GM19438 (cell line): Measurements from ENCODE around the gene HGFAC.

ENCODE experiments used
- ATAC-seq: cut with Tn5 transposase; IDR thresholded peaks from one replicate; pipeline ENCODE4 v1.9.1; 2021; ENCODE audit warnings: low read depth; ENCODE audit not compliant: unreplicated experiment

Gene HGFAC

DNA sequence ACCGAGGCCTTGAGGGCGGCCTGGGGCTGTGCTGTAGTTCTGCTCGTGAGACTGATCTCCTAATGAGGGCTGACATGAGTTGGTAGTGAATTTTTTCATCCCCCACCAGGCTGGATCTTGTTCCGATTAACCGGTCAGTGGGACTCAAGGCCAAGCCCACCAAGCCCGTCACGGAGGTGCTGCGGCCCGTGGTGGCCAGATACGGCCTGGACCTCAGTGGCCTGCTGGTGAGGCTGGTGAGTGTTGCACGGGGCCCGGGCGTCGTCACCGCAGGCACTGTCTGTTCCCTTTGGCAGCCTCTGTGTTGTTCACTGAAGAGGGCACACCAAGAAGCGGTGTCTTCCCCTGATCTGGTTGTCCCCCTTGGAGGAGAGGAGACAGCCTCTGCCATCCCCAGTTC lies 18.4 kb upstream of the HGFAC start:
- no peak for ATAC-seq

DNA sequence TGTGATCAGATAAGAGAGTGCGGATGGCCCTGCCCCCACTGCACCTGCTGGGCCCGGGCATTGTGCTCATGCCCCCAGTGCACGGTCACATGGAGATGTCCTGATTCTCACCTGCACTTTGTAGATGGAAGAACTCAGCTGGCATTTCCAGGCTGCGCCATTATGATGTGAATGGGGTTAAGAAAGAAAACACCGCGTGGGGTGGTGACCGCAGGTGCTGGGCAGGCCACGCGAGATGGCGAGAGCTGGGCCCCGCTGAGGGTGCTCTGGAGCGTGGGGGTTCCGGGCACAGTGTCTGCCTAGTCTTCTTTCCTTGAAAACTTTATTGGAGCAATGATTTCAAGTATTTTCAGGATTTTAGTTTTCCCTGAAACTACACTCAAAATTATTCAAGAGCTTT lies 17.8 kb upstream of the HGFAC start:
- ATAC-seq: no peak

DNA sequence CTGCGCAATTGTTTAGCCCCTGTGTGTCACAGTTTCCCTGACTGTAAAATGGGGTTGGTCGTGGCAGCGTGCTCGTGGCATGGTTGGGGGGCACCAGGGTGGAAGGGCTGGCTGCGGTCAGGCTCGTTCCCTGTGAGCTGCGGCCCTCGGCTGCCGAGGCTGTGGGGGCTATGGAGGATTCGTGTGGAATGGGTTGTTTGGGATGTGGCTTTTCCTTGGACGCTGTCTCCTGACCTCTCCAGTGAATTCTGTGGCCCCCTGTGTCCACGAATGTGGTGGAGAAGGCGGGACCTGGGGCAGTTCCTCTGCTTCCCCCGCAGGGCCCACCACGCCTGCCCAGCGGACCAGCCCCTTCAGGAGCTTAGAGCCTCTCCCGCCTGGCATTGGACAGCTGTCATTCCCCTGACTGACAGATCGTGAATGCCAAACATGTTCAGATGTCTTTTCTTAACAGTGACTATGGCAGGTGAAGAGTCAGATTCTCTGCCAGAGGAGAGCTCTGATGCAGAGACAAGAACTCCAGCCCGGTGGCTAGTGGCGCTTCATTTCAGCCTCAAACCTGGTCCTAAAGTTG lies 17.2 kb upstream of the HGFAC start:
- no peak for ATAC-seq

DNA sequence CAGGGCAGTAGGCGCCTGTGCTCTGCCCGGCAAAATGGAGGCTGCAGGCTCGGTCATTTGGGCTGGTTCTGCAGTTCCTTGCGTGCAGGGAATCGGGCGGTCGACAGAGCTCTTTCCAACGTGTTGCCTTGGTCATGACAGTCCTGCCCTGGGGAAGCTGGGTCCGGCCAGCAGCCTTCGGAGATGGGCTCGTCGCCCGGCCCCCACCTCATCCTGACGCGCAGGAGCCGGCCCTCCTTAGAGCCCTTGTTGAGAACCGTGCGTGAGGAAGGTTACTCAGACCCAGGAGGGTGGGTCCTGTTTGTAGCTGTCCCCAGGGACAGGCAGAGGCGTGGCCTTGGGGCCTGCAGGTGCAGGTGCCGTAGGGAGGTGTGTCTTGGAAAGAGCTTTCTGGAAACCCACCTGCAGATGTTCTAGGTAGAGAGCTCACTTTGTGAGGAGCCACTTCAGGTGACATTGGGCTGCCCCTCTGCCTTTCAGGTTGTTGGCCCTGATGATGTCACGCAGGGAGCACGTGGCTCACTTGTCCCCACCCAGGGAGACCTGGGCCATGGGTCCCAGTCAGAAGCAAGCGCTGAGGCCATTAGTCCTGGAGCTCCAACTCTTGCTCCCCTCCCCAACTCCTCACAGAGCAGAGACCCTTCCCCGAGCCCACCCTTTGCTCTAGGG lies 15.2 kb upstream of the HGFAC start:
- no peak for ATAC-seq

DNA sequence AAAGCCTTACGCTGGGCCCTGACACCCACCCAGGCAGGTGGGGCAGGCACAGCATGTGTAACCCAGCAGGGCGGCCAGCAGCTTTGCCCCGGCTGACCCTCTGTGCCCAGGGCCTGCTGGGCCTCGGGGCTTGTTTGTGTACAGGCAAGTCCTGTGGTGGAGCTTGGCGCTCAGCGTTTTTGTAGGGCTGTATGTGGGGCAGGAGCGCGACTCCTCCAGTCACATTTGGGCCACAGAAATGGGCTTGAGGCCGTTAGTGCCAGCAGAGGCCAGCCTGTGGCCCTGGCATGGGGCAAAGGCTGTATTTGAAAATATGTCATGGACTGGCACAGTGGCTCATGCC lies 14.7 kb upstream of the HGFAC start:
- ATAC-seq: no peak

DNA sequence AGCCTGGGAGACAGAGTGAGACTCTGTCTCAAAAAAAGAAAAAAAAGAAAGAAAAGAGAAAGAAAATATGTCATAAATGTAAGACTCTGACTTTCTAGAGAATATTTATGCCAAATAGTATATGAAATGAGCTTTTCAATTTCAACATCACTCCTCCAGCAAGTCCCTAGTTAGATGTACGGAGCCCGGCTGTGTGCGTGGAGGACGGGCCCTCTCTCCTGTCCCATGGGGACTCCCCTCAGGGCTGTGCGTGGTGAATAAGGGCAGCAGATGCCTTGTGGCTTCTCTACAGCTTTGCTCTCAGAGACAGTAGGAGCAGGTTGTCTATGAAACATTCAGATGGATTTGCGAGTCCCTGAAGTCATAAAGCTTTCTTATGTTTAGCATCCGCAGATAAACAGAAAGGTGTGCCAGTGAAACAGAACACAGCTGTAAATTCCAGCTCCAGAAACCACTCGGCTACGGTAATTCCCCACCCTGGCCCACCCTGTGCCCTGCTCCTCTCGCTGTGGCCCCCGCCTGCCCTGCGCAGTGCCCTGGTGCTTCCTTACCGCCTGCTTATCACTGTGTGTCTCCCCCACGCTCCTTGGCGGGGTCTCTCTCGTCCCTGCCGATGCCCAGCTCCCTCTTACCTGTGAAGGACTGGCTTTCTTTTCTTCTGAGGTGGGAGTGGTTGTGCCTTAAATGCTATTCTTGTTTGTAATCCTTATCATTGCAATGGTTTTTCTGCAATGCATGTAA lies 13.9 kb upstream of the HGFAC start:
- ATAC-seq: no peak

DNA sequence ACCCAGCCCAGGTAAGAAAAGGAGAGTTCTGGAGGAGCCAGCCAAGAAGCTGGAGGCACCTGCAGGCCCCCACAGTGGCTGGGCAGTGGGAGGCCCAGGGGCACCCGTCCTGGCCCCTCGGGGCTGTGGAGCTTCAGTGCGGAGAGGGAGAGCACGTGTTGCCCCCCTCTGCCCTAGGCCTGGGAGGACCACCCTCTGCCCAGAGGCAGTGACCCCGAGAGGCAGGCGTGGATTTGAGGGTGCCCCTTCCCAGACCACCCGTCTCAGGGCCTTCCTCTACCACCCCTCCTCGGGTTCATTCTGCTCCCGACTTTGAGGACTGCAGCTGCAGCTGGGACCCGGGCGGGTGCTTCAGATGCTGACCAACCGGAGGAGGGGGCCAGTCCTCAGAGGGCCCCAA lies 12.1 kb upstream of the HGFAC start:
- ATAC-seq: no peak

DNA sequence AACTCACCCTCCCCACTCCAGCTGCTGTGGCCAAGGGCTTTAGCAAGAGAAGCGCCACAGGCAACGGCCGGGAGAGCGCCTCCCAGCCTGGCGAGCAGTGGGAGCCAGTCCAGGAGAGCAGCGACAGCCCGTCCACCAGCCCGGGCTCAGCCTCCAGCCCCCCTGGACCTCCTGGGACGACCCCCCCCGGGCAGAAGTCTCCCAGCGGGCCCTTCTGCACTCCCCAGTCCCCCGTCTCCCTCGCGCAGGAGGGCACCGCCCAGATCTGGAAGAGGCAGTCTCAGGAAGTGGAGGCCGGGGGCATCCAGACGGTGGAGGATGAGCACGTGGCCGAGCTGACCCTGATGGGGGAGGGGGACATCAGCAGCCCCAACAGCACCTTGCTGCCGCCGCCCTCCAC lies 11.2 kb upstream of the HGFAC start:
- no peak for ATAC-seq

DNA sequence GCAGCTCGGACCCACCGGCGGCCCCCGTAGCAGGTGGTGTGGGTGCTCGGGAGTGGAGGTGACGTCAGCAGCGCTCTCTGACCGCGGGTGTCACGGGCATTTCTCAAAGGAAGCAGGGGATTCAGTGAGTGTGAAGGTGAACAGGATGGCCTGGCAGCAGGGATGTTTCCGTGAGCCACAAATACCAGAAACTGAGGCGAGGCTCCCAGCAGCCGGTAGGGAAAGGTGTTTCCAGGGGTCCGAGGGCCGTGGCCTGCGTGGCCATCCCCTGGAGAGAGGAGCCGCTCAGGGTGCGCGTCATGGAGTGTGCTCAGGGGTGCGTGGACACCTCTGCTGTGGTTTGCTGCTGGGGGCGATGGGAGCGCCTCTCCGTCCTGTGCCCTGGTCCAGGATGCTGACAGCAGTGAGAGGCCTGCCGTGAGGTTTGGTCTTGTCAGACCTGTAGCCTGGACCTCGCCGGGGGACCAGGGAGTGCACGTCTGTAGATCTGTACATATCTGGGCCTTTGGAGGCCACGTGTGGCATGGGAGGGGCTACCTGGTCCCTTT lies 10.2 kb upstream of the HGFAC start:
- ATAC-seq: no peak

DNA sequence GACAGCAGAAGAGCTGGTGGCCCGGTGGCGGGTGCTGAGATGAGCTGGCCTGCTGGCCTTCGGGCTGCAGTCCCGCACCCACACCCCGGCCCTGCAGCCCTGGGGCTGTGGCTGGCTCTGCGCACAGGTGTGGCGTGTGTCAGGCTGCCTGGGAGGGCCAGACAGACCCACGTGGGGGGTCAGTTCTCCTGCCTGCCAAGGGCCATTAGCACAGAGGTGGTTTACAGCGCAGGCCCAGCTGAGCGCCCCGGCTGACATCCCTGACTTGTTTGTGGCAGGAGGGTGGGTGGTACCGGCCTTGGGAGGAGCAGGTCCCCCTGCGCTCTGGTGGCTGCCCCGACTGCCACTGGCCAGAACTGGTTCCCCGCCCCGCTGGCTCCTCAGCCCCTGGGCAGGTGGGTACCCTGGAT lies 9.4 kb upstream of the HGFAC start:
- ATAC-seq: no peak

DNA sequence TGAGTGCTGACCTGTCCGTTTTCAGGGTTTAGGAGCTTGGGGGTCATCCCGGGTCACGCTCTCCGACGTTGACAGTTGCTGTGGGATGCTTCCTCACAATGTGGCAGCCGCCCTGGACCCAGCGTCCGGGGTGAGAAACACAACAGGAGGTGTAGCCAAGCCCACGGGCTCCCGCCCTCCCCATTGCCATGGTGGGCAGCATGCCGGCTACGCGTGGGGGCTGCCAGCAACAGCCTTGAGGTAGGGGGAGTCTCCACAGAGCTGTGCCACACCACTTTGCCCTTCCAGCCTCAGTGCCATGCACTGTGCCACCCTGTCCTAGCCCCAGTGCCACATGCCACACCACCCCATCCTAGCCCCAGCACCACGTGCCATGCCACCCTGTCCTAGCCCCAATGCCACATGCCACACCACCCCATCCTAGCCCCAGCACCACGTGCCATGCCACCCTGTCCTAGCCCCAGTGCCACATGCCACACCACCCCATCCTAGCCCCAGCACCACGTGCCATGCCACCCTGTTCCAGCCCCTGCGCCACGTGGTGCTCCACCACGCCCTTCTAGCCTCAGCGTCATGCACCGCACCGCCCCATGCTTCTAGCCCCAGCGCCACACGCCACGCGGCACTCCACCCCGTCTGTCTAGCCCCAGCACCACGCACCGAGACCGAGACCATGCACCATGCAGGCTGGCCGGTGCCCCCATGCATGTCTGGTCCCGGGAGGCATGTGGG lies 8.5 kb upstream of the HGFAC start:
- ATAC-seq: no peak

DNA sequence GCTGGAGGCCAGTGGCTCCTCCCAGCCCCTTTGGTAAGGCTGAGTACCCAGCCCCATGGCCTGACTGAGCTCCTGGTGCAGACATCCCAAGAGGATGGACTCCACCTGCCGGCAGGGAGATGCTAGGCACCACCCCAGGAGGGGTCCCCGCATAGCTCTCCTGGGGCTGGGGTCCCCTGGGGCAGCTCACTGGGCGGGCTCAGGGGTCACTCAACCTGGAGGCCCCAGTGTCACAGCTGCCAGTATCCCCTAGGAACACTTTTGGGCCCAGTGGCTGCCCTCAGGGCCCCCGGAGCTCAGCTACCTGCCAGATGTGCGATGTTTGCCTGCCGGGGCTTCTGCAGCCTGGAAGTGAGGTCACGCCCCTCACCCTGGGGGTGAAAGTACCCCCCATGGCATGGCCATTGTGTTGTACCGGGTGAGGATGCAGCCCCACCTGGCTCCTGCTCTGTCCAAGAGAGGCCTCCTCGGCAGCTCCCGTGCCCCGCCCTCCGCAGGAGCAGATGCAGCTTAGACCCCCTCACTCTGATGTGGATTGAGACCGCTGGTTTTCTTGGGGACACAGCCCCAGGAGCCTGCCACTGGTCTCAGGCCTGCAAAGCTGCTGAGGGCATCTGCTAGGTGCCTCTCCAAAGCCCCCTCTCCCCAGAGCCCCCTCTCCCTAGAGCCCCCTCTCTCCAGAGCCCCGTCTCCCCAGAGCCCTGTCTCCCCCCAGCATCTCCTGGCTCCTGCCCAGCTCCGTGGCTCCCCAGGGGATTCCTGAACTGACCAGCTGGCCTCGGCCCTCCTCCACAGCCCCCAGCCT lies 6.7 kb upstream of the HGFAC start:
- ATAC-seq: no peak

DNA sequence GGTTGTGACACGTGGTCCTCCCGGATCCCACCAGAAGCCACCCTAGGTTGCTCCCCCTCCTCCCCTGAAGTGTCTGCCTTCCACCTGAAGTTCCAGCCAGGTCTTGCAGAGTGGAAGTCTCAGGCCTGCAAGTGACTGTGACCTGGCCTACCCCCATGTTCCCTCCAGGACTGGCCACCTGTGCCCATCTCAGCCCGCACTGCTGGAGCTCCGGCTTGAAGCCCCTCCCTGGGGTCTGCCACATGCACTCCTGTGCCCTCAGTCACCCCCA lies 6.1 kb upstream of the HGFAC start:
- no peak for ATAC-seq

DNA sequence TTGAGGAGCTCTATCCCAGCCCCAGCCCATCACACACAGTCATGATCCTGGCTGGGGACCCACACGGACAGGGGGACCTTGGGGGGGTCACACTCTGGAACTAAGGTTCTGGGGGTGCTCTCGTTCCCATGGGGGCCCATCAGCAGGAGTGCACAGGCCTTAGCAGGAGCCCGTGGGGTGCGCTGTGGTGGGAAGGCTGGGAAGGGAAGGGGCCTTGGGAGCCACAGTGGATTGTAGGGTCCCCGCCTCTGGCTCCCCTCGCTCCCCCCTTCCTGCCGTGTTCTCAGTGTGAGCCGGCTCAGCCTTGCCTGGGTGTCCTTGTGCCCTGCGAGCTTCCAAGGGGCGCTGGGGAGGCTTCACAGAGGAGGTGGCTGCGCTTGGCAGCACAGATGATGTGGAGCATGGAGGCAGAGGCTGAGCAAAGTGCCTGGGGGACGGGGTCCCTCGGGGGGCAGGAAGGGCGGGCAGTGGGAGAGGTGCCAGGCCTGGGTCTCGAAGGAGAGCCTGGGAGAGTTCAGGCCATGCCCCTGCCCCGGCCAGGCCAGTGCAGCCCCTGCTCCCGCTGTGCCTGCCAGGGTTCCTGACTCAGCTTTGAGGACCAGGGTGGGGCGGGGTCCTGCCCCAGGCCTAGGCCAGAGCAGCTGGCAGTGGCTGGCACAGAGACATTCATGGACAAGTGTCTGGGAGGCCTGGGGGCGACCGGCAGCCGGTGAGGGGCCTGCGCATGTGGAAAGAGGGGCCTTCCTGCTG lies 5.5 kb upstream of the HGFAC start:
- ATAC-seq: no peak

DNA sequence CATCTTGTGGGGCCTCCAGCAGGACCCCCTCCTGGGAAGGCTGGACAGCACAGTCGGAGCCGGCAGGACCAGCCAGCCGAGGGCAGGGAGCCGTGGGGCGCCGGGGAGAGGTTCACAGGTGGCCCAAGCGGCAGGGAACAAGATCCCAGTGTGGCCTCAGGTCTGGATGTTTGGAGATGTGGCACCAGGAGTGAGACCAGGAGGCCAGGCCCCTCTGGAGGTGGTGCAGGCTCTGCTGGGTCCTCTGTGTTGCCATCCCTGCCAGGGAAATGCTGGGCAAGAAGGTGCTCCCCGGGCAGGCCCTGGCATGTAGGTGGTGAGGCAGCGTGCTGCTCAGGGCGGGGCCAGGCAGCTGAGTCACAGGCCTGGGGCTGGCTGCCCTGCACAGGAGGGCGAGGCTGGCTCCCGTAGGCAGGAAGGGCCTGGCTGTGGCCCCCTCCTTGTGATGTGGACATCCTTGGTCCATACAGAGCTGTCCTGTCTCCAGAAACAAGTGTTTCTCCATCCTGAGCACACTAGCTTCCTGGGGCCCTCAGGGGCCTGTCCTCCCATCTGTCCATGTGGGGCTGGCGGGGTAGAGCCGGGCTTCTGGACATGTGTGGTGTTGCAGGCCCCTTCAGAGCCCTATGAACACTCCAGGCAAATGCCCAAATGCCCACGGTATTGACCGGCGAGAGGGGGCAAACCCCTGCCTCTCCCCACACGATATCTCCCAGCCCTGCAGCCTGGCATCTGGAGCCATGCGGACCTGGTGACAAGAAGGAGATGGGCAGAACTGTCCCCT lies 4.8 kb upstream of the HGFAC start:
- no peak for ATAC-seq

DNA sequence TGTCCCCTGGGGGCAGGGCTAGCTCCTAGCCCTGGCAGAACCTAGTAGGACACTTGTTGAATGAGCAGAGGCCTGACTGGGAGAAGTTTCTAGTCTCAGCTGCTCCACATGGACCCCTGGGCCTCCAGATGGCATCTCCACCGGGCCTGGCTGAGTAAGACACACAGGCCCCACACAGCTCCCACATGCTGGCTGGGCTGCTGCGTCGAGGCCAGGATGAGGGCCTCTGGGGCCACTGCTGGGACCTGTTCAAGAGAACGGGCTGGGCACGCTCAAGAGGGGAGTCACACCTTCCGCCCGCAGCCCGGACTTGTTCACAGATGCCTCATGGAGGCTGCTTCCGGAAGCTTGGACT lies 4.2 kb upstream of the HGFAC start:
- ATAC-seq: no peak

DNA sequence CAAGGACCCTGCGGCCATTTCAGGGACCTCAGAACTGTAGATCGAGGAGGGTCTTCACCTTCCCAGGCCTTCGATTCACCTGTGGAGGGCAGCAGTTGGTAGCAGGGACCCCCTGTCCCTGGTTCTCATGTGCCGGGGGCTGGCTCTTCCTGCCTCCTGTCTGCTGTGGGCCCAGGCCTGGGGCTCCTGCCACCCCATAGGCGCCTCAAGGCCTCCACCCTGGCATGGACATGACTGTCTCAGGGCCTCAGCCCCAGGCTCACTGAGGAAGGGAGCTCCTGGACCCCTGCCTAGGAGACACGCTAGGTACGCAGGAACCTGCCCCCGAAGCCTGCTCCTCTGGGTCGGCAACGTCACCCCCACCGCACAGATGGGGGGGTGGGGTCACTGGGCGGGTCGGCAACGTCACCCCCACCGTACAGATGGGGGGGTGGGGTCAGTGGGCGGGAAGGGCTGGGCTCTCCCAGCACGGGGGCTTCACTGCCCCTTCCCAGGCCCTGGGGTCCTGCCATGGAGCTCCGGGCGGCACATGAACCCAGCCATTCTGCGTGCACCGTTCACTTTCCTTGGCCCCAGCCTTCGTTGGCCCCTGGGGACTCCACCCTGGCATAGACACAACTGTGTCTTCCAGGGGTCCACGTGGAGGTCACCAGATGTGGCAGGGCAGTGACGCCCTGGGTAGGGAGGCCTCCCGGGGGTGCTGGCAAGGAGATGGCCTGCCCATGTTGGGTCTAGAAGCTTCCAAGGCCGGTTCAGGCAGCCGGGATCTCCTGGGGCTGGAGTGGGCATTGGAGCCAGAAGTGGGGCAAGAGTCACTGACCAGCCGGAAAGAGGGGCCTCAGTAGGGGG lies 3.5 kb upstream of the HGFAC start:
- no peak for ATAC-seq

DNA sequence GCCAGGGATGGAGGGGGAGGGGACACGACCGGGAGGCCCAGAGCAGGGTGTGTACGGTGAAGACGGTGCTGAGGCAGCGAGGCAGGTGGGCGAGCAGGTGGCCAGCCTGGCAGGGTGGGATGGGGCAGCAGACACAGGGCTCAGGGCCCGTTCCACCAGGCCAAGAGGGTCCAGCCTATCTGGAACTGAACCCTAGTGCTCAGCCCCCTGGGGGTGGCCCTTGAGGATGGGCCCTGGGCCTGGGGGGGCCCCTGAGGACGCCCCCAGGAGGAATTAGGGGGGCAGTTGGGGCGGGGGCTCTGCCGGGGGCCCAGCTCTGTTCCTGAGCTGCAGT lies 3.0 kb upstream of the HGFAC start:
- ATAC-seq: no peak

DNA sequence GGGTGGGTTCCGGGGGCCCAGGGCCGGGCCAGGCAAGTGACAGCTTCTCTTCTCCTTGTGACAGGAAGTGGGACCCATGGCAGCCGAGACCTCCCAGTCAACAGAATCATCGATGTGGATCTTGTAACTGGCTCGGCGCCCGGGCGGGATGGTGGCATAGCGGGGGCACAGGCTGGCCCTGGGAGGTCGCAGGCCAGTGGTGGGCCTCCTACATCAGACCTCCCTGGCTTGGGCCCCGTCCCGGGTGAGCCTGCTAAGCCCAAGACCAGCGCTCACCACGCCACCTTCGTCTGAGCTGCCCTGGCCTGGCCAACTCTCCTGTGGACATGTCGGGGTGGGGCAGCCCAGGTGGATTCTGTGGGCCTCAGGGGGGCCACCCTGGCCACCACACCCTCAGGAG lies 2.4 kb upstream of the HGFAC start:
- ATAC-seq: no peak
